HepG2 (cell line): ENCODE results near the gene SNF8. TPM values are rescaled to one million over a fixed set of nuclear protein-coding genes. Genes with fewer than 3 reads are reported as not detected.

Experiments used
- ATAC-seq: fragments of 200-7000 bp; cut with Tn5 transposase; 3 replicates; pipeline ENCODE4 v1.9.1; 2020; ENCODE audit warnings: mild to moderate bottlenecking, moderate library complexity
- BruUV-seq: library from RNA; stranded (reverse); fragments of 400-500 nt; replicated peaks from 2 replicates; lab custom pipeline; 2021; lab: Mats Ljungman, UMichigan
- CTCF ChIA-PET: fragments of 300-600 bp; formaldehyde crosslinking; extraction: SDS; loops from one replicate; lab custom pipeline; 2021; ENCODE audit warnings: low total read pairs, inconsistent platforms, low intra/inter-chr PET ratio; lab: Yijun Ruan, JAX
- POLR2A ChIA-PET: fragments of 350-600 bp; sonication (Branson Sonifier 250); formaldehyde crosslinking; loops from one replicate; lab custom pipeline; 2020; ENCODE audit warnings: antibody characterized with exemption, inconsistent platforms; lab: Yijun Ruan, JAX
- DNase-seq: peaks from one replicate; pipeline ENCODE4 v3.0.0-alpha.2; 2015; ENCODE audit warnings: low spot score
- FAIRE-seq: peaks from 3 replicates; lab custom pipeline; 2011; peaks lifted over from hg19 to GRCh38; lab: Jason Lieb, UNC
- H2AFZ ChIP-seq: one replicate; pipeline ENCODE4 v1.6.1; 2011; ENCODE audit warnings: low read length, inconsistent platforms
- H3K27ac ChIP-seq: fragments of 300-600 bp; 3 replicates; pipeline ENCODE4 v1.8.0; 2011; ENCODE audit warnings: mixed run types, mild to moderate bottlenecking, mixed read lengths, low read length, inconsistent platforms; ENCODE audit not compliant: insufficient read depth; ENCODE audit errors: extremely low read length
- H3K27me3 ChIP-seq, 2 experiments: fragments of 200-600 bp in 1 of 2; 2 replicates in 1 of 2; 3 replicates in 1 of 2; pipeline versions ENCODE4 v1.6.0 to v1.8.0; 2011; ENCODE audit warnings: low read length in 2 of 2, mild to moderate bottlenecking in 2 of 2, moderate library complexity in 2 of 2, inconsistent platforms in 1 of 2; ENCODE audit not compliant: insufficient read depth in 2 of 2, control insufficient read depth in 1 of 2
- H3K36me3 ChIP-seq, 2 experiments: fragments of 200-600 bp in 1 of 2; replicated peaks in 1 of 2; 2 replicates in 1 of 2; 3 replicates in 1 of 2; pipeline versions ENCODE4 v1.5.1 to v1.8.0; 2011; ENCODE audit warnings: low read length in 2 of 2, inconsistent platforms in 1 of 2; ENCODE audit not compliant: insufficient read depth in 2 of 2, control insufficient read depth in 1 of 2
- H3K4me1 ChIP-seq: 2 replicates; pipeline ENCODE4 v1.5.1; 2012; ENCODE audit warnings: low read length, inconsistent platforms; ENCODE audit not compliant: insufficient read depth
- H3K4me2 ChIP-seq: 2 replicates; pipeline ENCODE4 v1.6.0; 2011; ENCODE audit warnings: low read depth, low read length, inconsistent platforms
- H3K4me3 ChIP-seq, 3 experiments: fragments of 200-600 bp in 1 of 3; sonication (generic), shearing (Covaris generic) in 1 of 3; replicated peaks in 1 of 3; 2 replicates each; pipeline ENCODE4 v1.5.1; 2011 to 2016; ENCODE audit warnings: low read length in 3 of 3, inconsistent platforms in 2 of 3, low read depth in 2 of 3, mild to moderate bottlenecking in 2 of 3, control low read depth in 1 of 3, mixed read lengths in 1 of 3; ENCODE audit not compliant: insufficient read depth in 1 of 3
- H3K79me2 ChIP-seq: one replicate; pipeline ENCODE4 v1.6.1; 2011; ENCODE audit warnings: low read length, inconsistent platforms; ENCODE audit not compliant: insufficient read depth
- H3K9ac ChIP-seq: 2 replicates; pipeline ENCODE4 v1.6.0; 2011; ENCODE audit warnings: mild to moderate bottlenecking, low read depth, low read length, inconsistent platforms; ENCODE audit not compliant: insufficient read depth
- H3K9me3 ChIP-seq: 2 replicates; pipeline ENCODE4 v1.5.1; 2012; ENCODE audit warnings: mild to moderate bottlenecking, low read length
- H4K20me1 ChIP-seq: 2 replicates; pipeline ENCODE4 v1.6.0; 2011; ENCODE audit warnings: inconsistent platforms, mild to moderate bottlenecking, low read length, moderate library complexity; ENCODE audit not compliant: insufficient read depth
- NCOA2 ChIP-seq: sonication (generic); formaldehyde crosslinking; IDR thresholded peaks from 2 replicates; pipeline ENCODE4 v1.8.0; 2022; ENCODE audit warnings: inconsistent platforms
- NR1H2 ChIP-seq: sonication (generic); formaldehyde crosslinking; IDR thresholded peaks from 2 replicates; pipeline ENCODE4 v1.8.1; 2022; ENCODE audit warnings: low read depth, missing genetic modification reagents, borderline replicate concordance
- PHF21A ChIP-seq: sonication (generic); formaldehyde crosslinking; IDR thresholded peaks from 2 replicates; pipeline ENCODE4 v1.5.0; 2020; ENCODE audit warnings: mild to moderate bottlenecking, missing genetic modification reagents
- POLR2AphosphoS5 ChIP-seq: IDR thresholded peaks from 2 replicates; pipeline ENCODE4 v1.6.1; 2012; ENCODE audit warnings: low read depth, low read length
- RBM22 ChIP-seq: fragments of 200-400 bp; formaldehyde crosslinking; optimal IDR thresholded peaks from 2 replicates; pipeline ENCODE3; 2017; ENCODE audit warnings: mild to moderate bottlenecking, low read length, moderate library complexity
- SMC3 ChIP-seq: IDR thresholded peaks from 2 replicates; pipeline ENCODE4 v1.6.1; 2011; ENCODE audit warnings: low read length, improper control_type of control experiment
- SOX5 ChIP-seq: IDR thresholded peaks from 2 replicates; pipeline ENCODE4 v1.6.1; 2016; ENCODE audit warnings: borderline replicate concordance
- TSC22D2 ChIP-seq: sonication (generic); formaldehyde crosslinking; IDR thresholded peaks from 2 replicates; pipeline ENCODE4 v1.5.1; 2020; ENCODE audit warnings: missing genetic modification reagents, mild to moderate bottlenecking, borderline replicate concordance
- ZSCAN22 ChIP-seq: sonication (generic); formaldehyde crosslinking; IDR thresholded peaks from 2 replicates; pipeline ENCODE4 v1.4.0; 2020; ENCODE audit warnings: mild to moderate bottlenecking, missing genetic modification reagents
- WGBS: methylation state at CpG from one replicate; pipeline ENCODE4 v1.1.6; 2017; ENCODE audit warnings: low lambda C conversion rate; 5-methylcytosine and 5-hydroxymethylcytosine counted together
- in situ Hi-C: cut with HindIII; loops from 2 replicates; pipeline ENCODE4 v1.10.0; 2017; ENCODE audit warnings: low pct_unique_long_range_greater_than_20kb; ENCODE audit not compliant: extremely low pct_ligation_motif_present
- intact Hi-C: fragments of 100-400 bp; cut with micrococcal nuclease; formaldehyde crosslinking; loops from one replicate; pipeline ENCODE4 v1.10.0; 2022; ENCODE audit not compliant: unreplicated experiment
- polyA plus RNA-seq, 8 experiments: library from polyadenylated mRNA; depleted of rRNA in 3 of 8; stranded (reverse) in 7 of 8; unstranded in 1 of 8; fragments of >200 nt; fragmentation: Illumina TruSeq in 4 of 8; extraction: Trizol in 4 of 8; gene quantifications; 2 replicates each; pipeline versions ENCODE4 v1.2.1 to v1.2.3, GENCODE V29; 2011 to 2016; ENCODE audit warnings: low read depth in 4 of 8, missing spikeins in 1 of 8, mixed read lengths in 1 of 8; ENCODE audit not compliant: insufficient read depth in 1 of 8
- total RNA-seq, 5 experiments: library from RNA; depleted of rRNA; stranded (reverse); fragments of >200 nt; fragmentation: Illumina TruSeq; extraction: Trizol; gene quantifications; 2 replicates each; pipeline ENCODE4 v1.2.3, GENCODE V29; 2016; ENCODE audit warnings: low read depth in 1 of 5

The SNF8 gene
- total and polyA plus RNA-seq, 2 of the 13 experiments (the other 11 are each of a cell fraction or from before 2014, with no cell fraction given) = 114 to 153 TPM

- no peak overlapping the region for H3K4me2 ChIP-seq
- peak overlapping the region; percentile 68 for H3K27ac ChIP-seq
- no peaks in the 10 kb centered on the region for H4K20me1 ChIP-seq
- H3K36me3 ChIP-seq = peaks cover 44 to 91% of the 10 kb centered on the region in 2 experiments
- H3K79me2 ChIP-seq = no peaks in the 10 kb centered on the region
- ChIA-PET CTCF (interaction anchor here (1.9 kb wide), 1 partner anchor 102 kb away, joined by 6 read pairs; no protein-coding TSS in a partner anchor), POLR2A (interaction anchor here (0.7 to 3.6 kb wide), 12 partner anchors 10 to 106 kb away, joined by 3 to 28 read pairs (median 9); partner anchors contain the start of genes ATP5MC1, IGF2BP1, SNF8 and UBE2Z)
- no peak overlapping the region for H3K4me3 ChIP-seq
- in situ Hi-C loops = no loop called here
- no peak overlapping the region for H3K9ac ChIP-seq
- DNase-seq (no peak), FAIRE-seq (no peak), ATAC-seq (no peak)
- H3K4me1 ChIP-seq = peaks cover 21% of the 10 kb centered on the region
- no peak overlapping the region for H2AFZ ChIP-seq
- WGBS = 87% methylated on average over 1 of the region's 1 CpG
- intact Hi-C loops = no loop called here
- no peak for TF ChIP-seq NR1H2 (CRISPR knock-in tag)
- TF ChIP-seq NCOA2 (CRISPR knock-in tag) = peak; percentile 5; the same call in 1 of the 2 replicates
- peak; percentile 28; the same call in 1 of the 2 replicates for TF ChIP-seq POLR2AphosphoS5
- 0 out of 2 replicates have a peak, but pooled peaks have one; percentile 22 for TF ChIP-seq PHF21A
- no peak for TF ChIP-seq SOX5
- TF ChIP-seq SMC3 = no peak
- peak; percentile 44 for TF ChIP-seq RBM22
- TF ChIP-seq TSC22D2 (CRISPR knock-in tag) = no peak
- no peak for TF ChIP-seq ZSCAN22 (CRISPR knock-in tag)
- H3K9me3 ChIP-seq = no peaks in the 10 kb centered on the region
- no peaks in the 10 kb centered on the region for H3K27me3 ChIP-seq
- no TSS peak for BruUV-seq
Observed at GRCh38 chr17:48929812-48930165, 14.9 kb downstream of the SNF8 start.
